Activated B cell treated with CpG ODN at 0.5 μM for 24 hours (primary cell): Measurements from ENCODE around the gene ZNF445. TPM values are rescaled to one million over a fixed set of nuclear protein-coding genes. Genes with fewer than 3 reads are reported as not detected.
"Not testable (repeated sequence)": the region's sequence is repeated elsewhere in the genome, so short reads cannot be mapped to it uniquely, and the experiment has no call there.

ENCODE experiments used
- ATAC-seq: fragments of 200-7000 bp; cut with Tn5 transposase; one replicate; pipeline ENCODE4 v1.10.0; 2021; ENCODE audit warnings: low read depth, mild to moderate bottlenecking, moderate library complexity
- CTCF ChIA-PET: fragments of 350-600 bp; sonication (Branson Sonifier 250); formaldehyde crosslinking; loops from one replicate; lab custom pipeline; 2021; ENCODE audit warnings: antibody characterized with exemption; lab: Charles Lee
- POLR2A ChIA-PET: fragments of 350-600 bp; sonication (Branson Sonifier 250); formaldehyde crosslinking; loops from one replicate; lab custom pipeline; 2021; ENCODE audit warnings: antibody characterized with exemption; lab: Charles Lee
- DNase-seq: peaks from one replicate; pipeline ENCODE4 v3.0.0; 2022
- H3K27ac Mint-ChIP-seq: one replicate; pipeline ENCODE4 v1.8.0; 2020; ENCODE audit warnings: mixed read lengths
- H3K27me3 Mint-ChIP-seq: one replicate; pipeline ENCODE4 v1.8.0; 2021; ENCODE audit warnings: mixed read lengths
- H3K36me3 Mint-ChIP-seq: one replicate; pipeline ENCODE4 v1.8.0; 2021; ENCODE audit warnings: low read depth, mixed read lengths
- H3K4me1 Mint-ChIP-seq: one replicate; pipeline ENCODE4 v1.8.0; 2021; ENCODE audit warnings: mixed read lengths
- H3K4me3 Mint-ChIP-seq: one replicate; pipeline ENCODE4 v1.8.0; 2020; ENCODE audit warnings: mild to moderate bottlenecking, mixed read lengths
- H3K9me3 Mint-ChIP-seq: one replicate; pipeline ENCODE4 v1.8.0; 2020; ENCODE audit warnings: mixed read lengths
- CTCF ChIP-seq: fragments of 200-600 bp; IDR thresholded peaks from one replicate; pipeline ENCODE4 v1.8.0; 2022; ENCODE audit warnings: antibody characterized with exemption, mild to moderate bottlenecking
- intact Hi-C: fragments of 100-400 bp; cut with micrococcal nuclease; formaldehyde crosslinking; loops from one replicate; pipeline ENCODE4 v1.15.1; 2024
- total RNA-seq: library from RNA; stranded (reverse); gene quantifications from 2 replicates; pipeline ENCODE4 v1.2.3, GENCODE V29; 2022

The ZNF445 gene
- total RNA-seq, 1 donor from 2014 or later: 19.5 TPM

GRCh38 chr3:44469914-44470313 is 7.6 kb downstream of the ZNF445 start:
- H3K4me3 Mint-ChIP-seq: no peak overlapping the region
- H3K27me3 Mint-ChIP-seq: no peaks in the 10 kb centered on the region
- ATAC-seq (no peak), DNase-seq (no peak)
- intact Hi-C loops: no loop called here
- H3K36me3 Mint-ChIP-seq: peaks cover 34% of the 10 kb centered on the region
- H3K27ac Mint-ChIP-seq: no peak overlapping the region
- H3K9me3 Mint-ChIP-seq: no peaks in the 10 kb centered on the region
- peaks cover 12% of the 10 kb centered on the region for H3K4me1 Mint-ChIP-seq
- ChIA-PET CTCF (no interaction called here), POLR2A (no interaction called here)
- no peak for TF ChIP-seq CTCF

- Mint-ChIP-seq H3K4me1 (peaks cover 12% of the 10 kb centered on the region), H3K36me3 (peaks cover 39% of the 10 kb centered on the region), H3K27me3 (no peaks in the 10 kb centered on the region), H3K9me3 (no peaks in the 10 kb centered on the region), H3K4me3 (no peak overlapping the region), H3K27ac (no peak overlapping the region)
- intact Hi-C loops: no loop called here
- ATAC-seq (no peak), DNase-seq (no peak)
- ChIA-PET POLR2A (no interaction called here), CTCF (no interaction called here)
- no peak for TF ChIP-seq CTCF
Measured at GRCh38 chr3:44468572-44469520, 8.6 kb downstream of the ZNF445 start.

- H3K27me3 Mint-ChIP-seq, POLR2A ChIA-PET, DNase-seq, H3K27ac Mint-ChIP-seq, CTCF ChIA-PET, H3K4me3 Mint-ChIP-seq, ATAC-seq, intact Hi-C loops, H3K9me3 Mint-ChIP-seq: not testable (repeated sequence)
- Mint-ChIP-seq H3K4me1 (peaks cover 12% of the 10 kb centered on the region), H3K36me3 (peaks cover 43% of the 10 kb centered on the region)
Measured at GRCh38 chr3:44468099-44468537, 9.4 kb downstream of the ZNF445 start.

- H3K36me3 Mint-ChIP-seq: peaks cover 46% of the 10 kb centered on the region
- no peak for DNase-seq
- POLR2A ChIA-PET: no interaction called here
- TF ChIP-seq CTCF: no peak
- no peak overlapping the region for H3K4me3 Mint-ChIP-seq
- intact Hi-C loops: no loop called here
- no peaks in the 10 kb centered on the region for H3K27me3 Mint-ChIP-seq
- no peak overlapping the region for H3K27ac Mint-ChIP-seq
- no peaks in the 10 kb centered on the region for H3K9me3 Mint-ChIP-seq
- no peak for ATAC-seq
- CTCF ChIA-PET: no interaction called here
- peaks cover 9% of the 10 kb centered on the region for H3K4me1 Mint-ChIP-seq
Measured at GRCh38 chr3:44467241-44467640, 10.2 kb downstream of the ZNF445 start.

GRCh38 chr3:44464920-44465319 is 12.6 kb downstream of the ZNF445 start:
- ATAC-seq, H3K4me1 Mint-ChIP-seq, CTCF ChIA-PET, H3K4me3 Mint-ChIP-seq, DNase-seq, H3K27ac Mint-ChIP-seq, intact Hi-C loops, H3K27me3 Mint-ChIP-seq: not testable (repeated sequence)
- H3K36me3 Mint-ChIP-seq: peaks cover 52% of the 10 kb centered on the region
- POLR2A ChIA-PET: interaction anchor here (0.7 kb wide), 1 partner anchor 30 kb away, joined by 10 read pairs; no protein-coding TSS in a partner anchor
- peaks cover 16% of the 10 kb centered on the region for H3K9me3 Mint-ChIP-seq

GRCh38 chr3:44464509-44464908 is 13.0 kb downstream of the ZNF445 start:
- Mint-ChIP-seq H3K9me3 (peaks cover 18% of the 10 kb centered on the region), H3K4me1 (no peaks in the 10 kb centered on the region), H3K27me3 (no peaks in the 10 kb centered on the region), H3K4me3 (no peak overlapping the region), H3K27ac (no peak overlapping the region), H3K36me3 (peaks cover 50% of the 10 kb centered on the region)
- no peak for TF ChIP-seq CTCF
- ChIA-PET POLR2A (interaction anchor here (0.7 kb wide), 1 partner anchor 29 kb away, joined by 10 read pairs; no protein-coding TSS in a partner anchor), CTCF (no interaction called here)
- no peak for ATAC-seq
- no peak for DNase-seq
- intact Hi-C loops: no loop called here

- POLR2A ChIA-PET: not testable (repeated sequence)
- peaks cover 71% of the 10 kb centered on the region for H3K36me3 Mint-ChIP-seq
Measured at GRCh38 chr3:44460050-44460449, 17.4 kb downstream of the ZNF445 start.

More at GRCh38 chr3:44460050-44460449, 17.4 kb downstream of the ZNF445 start:
- H3K27me3 Mint-ChIP-seq, CTCF ChIA-PET, ATAC-seq, H3K4me1 Mint-ChIP-seq, H3K27ac Mint-ChIP-seq, H3K4me3 Mint-ChIP-seq, DNase-seq, intact Hi-C loops: not testable (repeated sequence)
- peaks cover 20% of the 10 kb centered on the region for H3K9me3 Mint-ChIP-seq
